Lower lobe of right lung (tissue), 2 donors: ENCODE results near the gene RNF141. TPM values are rescaled to one million over a fixed set of nuclear protein-coding genes. Genes with fewer than 3 reads are reported as not detected.
A peak's percentile ranks its signal among the peaks of the same experiment; 100 is the strongest.

ENCODE experiments used
- ATAC-seq, 2 donors: fragments of 200-7000 bp; cut with Tn5 transposase; one replicate each; pipeline ENCODE4 v1.9.1; 2020 to 2022; ENCODE audit warnings: mild to moderate bottlenecking in 2 of 2, moderate library complexity in 2 of 2
- DNase-seq: peaks from one replicate; pipeline ENCODE4 v3.0.0-alpha.2; 2020
- H3K27ac ChIP-seq: fragments of 200-600 bp; one replicate; pipeline ENCODE4 v1.8.0; 2022
- H3K27me3 ChIP-seq: fragments of 200-600 bp; one replicate; pipeline ENCODE4 v1.8.0; 2022; ENCODE audit warnings: low read depth
- H3K36me3 ChIP-seq: fragments of 200-600 bp; one replicate; pipeline ENCODE4 v1.8.0; 2022; ENCODE audit warnings: mild to moderate bottlenecking
- H3K4me1 ChIP-seq: fragments of 200-600 bp; one replicate; pipeline ENCODE4 v1.8.0; 2022
- H3K4me3 ChIP-seq: fragments of 200-600 bp; one replicate; pipeline ENCODE4 v1.8.0; 2022; ENCODE audit warnings: mild to moderate bottlenecking
- H3K9me3 ChIP-seq: fragments of 200-600 bp; one replicate; pipeline ENCODE4 v1.8.0; 2022
- CTCF ChIP-seq: fragments of 200-600 bp; IDR thresholded peaks from one replicate; pipeline ENCODE4 v1.8.0; 2022; ENCODE audit warnings: antibody characterized with exemption, mild to moderate bottlenecking
- intact Hi-C: fragments of 100-400 bp; cut with DNase I; formaldehyde crosslinking; loops from one replicate; pipeline ENCODE4 v1.11.0; 2022
- long read RNA-seq: library from polyadenylated mRNA; unstranded; transcript quantifications from one replicate; pipeline ENCODE4 v2.0.0, GENCODE V29; 2021
- total RNA-seq: library from RNA; stranded (reverse); fragmentation: NEBNext Ultra II Directional; extraction: Animal tissue kit (Norgen Biotek cat#: 25700); gene quantifications from one replicate; pipeline ENCODE4 v1.2.1, GENCODE V29; 2021
- donor health status: DM: no; HTN: yes; CAD: no; lungs with severe emphysema.

The RNF141 gene
- total RNA-seq, result 55.2 TPM
- long read RNA-seq, full-length matches to known transcripts, result 51 of 54 reads
- long read RNA-seq, partial matches to known transcripts, result 1 of 54 reads
- long read RNA-seq, other reads (novel, unspliced or antisense), result 2 of 54 reads

- intact Hi-C loops, result no loop called here
- Histone ChIP-seq H3K9me3 (no peaks in the 10 kb centered on the region), H3K4me1 (peaks cover 11% of the 10 kb centered on the region), H3K36me3 (no peaks in the 10 kb centered on the region), H3K27me3 (no peaks in the 10 kb centered on the region), H3K4me3 (peak within 1 kb of the TSS; percentile 77), H3K27ac (peak within 1 kb of the TSS; percentile 93)
- ATAC-seq (peak; percentile 100), DNase-seq (peak; percentile 98)
- TF ChIP-seq CTCF, result peak; percentile 92
Observed at GRCh38 chr11:10540915-10541560, at the start of gene RNF141. Gene RNF141, minus strand, starts transcription at chr11:10541187. Its CDS starts 7,029 bp downstream, at chr11:10534158.

GRCh38 chr11:10590218-10590915 lies 49.4 kb upstream of the RNF141 start:
- Histone ChIP-seq H3K27ac (no peak overlapping the region), H3K27me3 (no peaks in the 10 kb centered on the region), H3K4me1 (peaks cover 40% of the 10 kb centered on the region), H3K36me3 (no peaks in the 10 kb centered on the region), H3K4me3 (no peak overlapping the region), H3K9me3 (no peaks in the 10 kb centered on the region)
- TF ChIP-seq CTCF, result no peak
- intact Hi-C loops, result no loop called here
- ATAC-seq, result no peak
- no peak for DNase-seq

GRCh38 chr11:10588904-10589303 lies 47.9 kb upstream of the RNF141 start:
- peaks cover 55% of the 10 kb centered on the region for H3K4me1 ChIP-seq
- H3K4me3 ChIP-seq, result no peak overlapping the region
- intact Hi-C loops, result no loop called here
- peak; percentile 85 for ATAC-seq
- H3K27ac ChIP-seq, result no peak overlapping the region
- no peak for TF ChIP-seq CTCF
- no peaks in the 10 kb centered on the region for H3K9me3 ChIP-seq
- DNase-seq, result no peak
- H3K36me3 ChIP-seq, result no peaks in the 10 kb centered on the region
- H3K27me3 ChIP-seq, result no peaks in the 10 kb centered on the region

- no peak overlapping the region for H3K27ac ChIP-seq
- no peak for ATAC-seq
- peaks cover 64% of the 10 kb centered on the region for H3K4me1 ChIP-seq
- no peak for DNase-seq
- no peaks in the 10 kb centered on the region for H3K27me3 ChIP-seq
- intact Hi-C loops, result no loop called here
- TF ChIP-seq CTCF, result no peak
- H3K9me3 ChIP-seq, result no peaks in the 10 kb centered on the region
- H3K4me3 ChIP-seq, result no peak overlapping the region
- H3K36me3 ChIP-seq, result no peaks in the 10 kb centered on the region
Observed at GRCh38 chr11:10587995-10588394, 47.0 kb upstream of the RNF141 start.

GRCh38 chr11:10587388-10587787 lies 46.4 kb upstream of the RNF141 start:
- Histone ChIP-seq H3K36me3 (no peaks in the 10 kb centered on the region), H3K27me3 (no peaks in the 10 kb centered on the region), H3K4me1 (peaks cover 65% of the 10 kb centered on the region), H3K27ac (peak overlapping the region; percentile 26), H3K9me3 (no peaks in the 10 kb centered on the region), H3K4me3 (no peak overlapping the region)
- DNase-seq (no peak), ATAC-seq (no peak)
- intact Hi-C loops, result no loop called here
- no peak for TF ChIP-seq CTCF
